ENCODE results near the gene CSMD2.

The CSMD2 gene

GRCh38 chr1:33791251-33791650, 373.8 kb downstream of the CSMD2 start:
- no peak overlapping the region for H3K27ac Mint-ChIP-seq

GRCh38 chr1:33790577-33790976, 374.5 kb downstream of the CSMD2 start:
- Mint-ChIP-seq H3K27me3 (ENCODE audit: low read depth) (no peaks in the 10 kb centered on the region), H3K36me3 (ENCODE audit: low read depth) (no peaks in the 10 kb centered on the region), H3K4me1 (ENCODE audit: low read depth) (no peaks in the 10 kb centered on the region), H3K9me3 (no peaks in the 10 kb centered on the region), H3K27ac (no peak overlapping the region), H3K4me3 (no peak overlapping the region)
- no peak for DNase-seq (ENCODE audit: low spot score)

More at GRCh38 chr1:33791251-33791650, 373.8 kb downstream of the CSMD2 start:
- Mint-ChIP-seq H3K4me3 (no peak overlapping the region), H3K9me3 (no peaks in the 10 kb centered on the region), H3K27me3 (ENCODE audit: low read depth) (no peaks in the 10 kb centered on the region), H3K4me1 (ENCODE audit: low read depth) (no peaks in the 10 kb centered on the region), H3K36me3 (ENCODE audit: low read depth) (no peaks in the 10 kb centered on the region)
- DNase-seq (ENCODE audit: low spot score), result no peak

DNA sequence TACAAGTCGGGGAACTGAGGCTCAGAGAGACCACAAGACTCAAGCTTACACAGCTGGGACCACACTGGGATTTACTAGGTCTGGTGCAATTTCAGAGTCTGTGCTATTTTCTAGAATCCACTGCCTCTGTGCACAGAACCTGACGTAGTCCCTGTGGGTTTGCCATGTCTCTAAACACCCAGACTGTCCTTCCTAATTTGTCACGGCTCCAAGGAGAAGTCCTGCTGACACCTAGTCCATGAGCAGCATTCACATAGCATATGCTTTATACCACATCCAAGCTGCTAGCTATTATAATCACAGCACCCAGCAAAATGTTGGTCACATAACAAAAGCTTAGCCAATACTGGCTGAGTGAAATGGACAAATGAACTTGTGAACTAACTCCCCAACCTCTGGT, 380.2 kb downstream of the CSMD2 start:
- no peaks in the 10 kb centered on the region for H3K9me3 Mint-ChIP-seq
- H3K27ac Mint-ChIP-seq, result no peak overlapping the region
- H3K4me1 Mint-ChIP-seq (ENCODE audit: low read depth), result no peaks in the 10 kb centered on the region
- H3K27me3 Mint-ChIP-seq (ENCODE audit: low read depth), result no peaks in the 10 kb centered on the region
- no peak overlapping the region for H3K4me3 Mint-ChIP-seq
- no peak for DNase-seq (ENCODE audit: low spot score)
- H3K36me3 Mint-ChIP-seq (ENCODE audit: low read depth), result no peaks in the 10 kb centered on the region

DNA sequence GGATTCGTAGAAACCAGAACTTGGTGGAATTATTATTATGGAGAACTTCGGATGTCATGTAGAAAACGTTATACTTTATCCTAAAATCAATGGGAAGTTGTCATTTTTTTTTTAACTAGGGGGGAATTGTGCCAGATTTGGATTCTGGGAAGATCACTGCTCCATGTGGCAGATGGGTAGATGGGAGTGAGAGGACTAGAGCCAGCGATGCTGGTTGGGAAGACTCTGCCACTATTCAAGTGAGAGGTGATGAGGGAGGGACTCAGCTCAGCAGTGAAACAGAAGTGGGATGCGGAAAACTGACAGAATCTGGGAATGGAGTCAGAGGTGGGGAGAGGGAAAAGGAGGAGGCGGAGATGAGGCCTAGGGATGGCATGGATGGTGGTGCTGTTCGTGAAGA, 382.3 kb downstream of the CSMD2 start:
- H3K36me3 Mint-ChIP-seq (ENCODE audit: low read depth), result no peaks in the 10 kb centered on the region
- H3K4me3 Mint-ChIP-seq, result no peak overlapping the region
- H3K27ac Mint-ChIP-seq, result no peak overlapping the region
- H3K9me3 Mint-ChIP-seq, result no peaks in the 10 kb centered on the region
- no peaks in the 10 kb centered on the region for H3K4me1 Mint-ChIP-seq (ENCODE audit: low read depth)
- no peaks in the 10 kb centered on the region for H3K27me3 Mint-ChIP-seq (ENCODE audit: low read depth)
- no peak for DNase-seq (ENCODE audit: low spot score)

DNA sequence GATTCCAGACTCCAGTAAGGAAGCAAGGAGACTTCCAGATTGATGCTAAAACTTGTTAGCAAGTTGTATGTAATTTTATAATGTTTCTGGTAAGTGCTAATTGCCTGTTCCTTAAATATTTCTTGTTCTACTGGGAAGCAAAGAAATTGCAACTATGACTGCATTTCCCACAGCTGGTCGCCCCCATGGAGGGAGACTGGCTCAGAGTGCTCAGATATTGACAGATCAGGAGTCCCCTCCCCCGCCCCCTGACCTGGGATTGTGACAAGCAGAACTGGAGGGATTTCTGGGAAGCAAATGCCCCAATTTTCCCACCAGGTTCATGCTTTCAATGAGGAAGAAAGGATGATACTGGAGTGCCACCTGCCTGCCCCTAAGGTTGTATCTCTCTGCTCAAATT, 383.4 kb downstream of the CSMD2 start:
- no peaks in the 10 kb centered on the region for H3K27me3 Mint-ChIP-seq (ENCODE audit: low read depth)
- no peak overlapping the region for H3K4me3 Mint-ChIP-seq
- H3K36me3 Mint-ChIP-seq (ENCODE audit: low read depth), result no peaks in the 10 kb centered on the region
- DNase-seq (ENCODE audit: low spot score), result no peak
- no peak overlapping the region for H3K27ac Mint-ChIP-seq
- no peaks in the 10 kb centered on the region for H3K4me1 Mint-ChIP-seq (ENCODE audit: low read depth)
- H3K9me3 Mint-ChIP-seq, result no peaks in the 10 kb centered on the region

DNA sequence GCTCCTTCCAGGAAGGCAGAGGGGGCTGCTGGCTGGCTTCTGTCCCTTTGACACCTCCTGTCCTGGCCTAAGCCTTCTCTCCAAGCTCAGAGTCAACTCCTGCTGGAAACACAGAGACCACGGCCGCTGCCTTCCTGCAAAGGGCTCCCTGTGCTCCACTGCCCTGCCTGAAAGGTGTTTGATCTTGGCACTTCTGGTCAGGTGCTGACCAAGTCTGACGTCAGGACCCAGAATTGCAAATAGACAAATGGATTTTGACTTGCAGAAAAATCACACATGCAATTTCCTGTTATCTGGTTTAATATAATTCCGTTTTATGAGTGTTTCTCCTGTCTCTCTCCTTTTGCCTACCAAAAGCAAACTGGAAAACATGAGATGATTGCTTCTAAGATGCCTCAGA, 387.7 kb downstream of the CSMD2 start:
- H3K27me3 Mint-ChIP-seq (ENCODE audit: low read depth), result no peaks in the 10 kb centered on the region
- H3K4me3 Mint-ChIP-seq, result no peak overlapping the region
- H3K4me1 Mint-ChIP-seq (ENCODE audit: low read depth), result no peaks in the 10 kb centered on the region
- no peak for DNase-seq (ENCODE audit: low spot score)
- no peaks in the 10 kb centered on the region for H3K36me3 Mint-ChIP-seq (ENCODE audit: low read depth)
- no peaks in the 10 kb centered on the region for H3K9me3 Mint-ChIP-seq
- H3K27ac Mint-ChIP-seq, result no peak overlapping the region

DNA sequence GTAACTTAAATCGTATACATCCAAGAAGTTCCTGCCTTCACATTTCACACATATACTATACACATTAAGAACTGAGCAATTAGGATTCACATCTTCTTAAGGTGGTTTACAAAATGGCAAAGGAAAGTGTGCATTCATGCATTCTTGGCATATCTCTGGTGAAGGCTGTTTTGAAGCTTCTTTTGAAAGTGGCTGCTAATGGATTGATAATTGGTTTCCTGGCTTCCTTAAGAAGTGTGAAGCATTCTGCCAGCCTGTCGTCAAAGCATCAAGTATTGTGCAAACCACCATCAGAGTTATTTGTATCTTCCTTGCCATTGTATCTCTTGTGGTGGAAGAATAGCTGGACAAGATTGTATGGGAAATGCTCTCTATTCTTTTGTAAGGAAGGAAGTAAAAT, 396.2 kb downstream of the CSMD2 start:
- no peaks in the 10 kb centered on the region for H3K4me1 Mint-ChIP-seq (ENCODE audit: low read depth)

GRCh38 chr1:33768106-33768505, 396.9 kb downstream of the CSMD2 start:
- Mint-ChIP-seq H3K4me1 (ENCODE audit: low read depth) (no peaks in the 10 kb centered on the region), H3K9me3 (no peaks in the 10 kb centered on the region), H3K27ac (no peak overlapping the region), H3K27me3 (ENCODE audit: low read depth) (no peaks in the 10 kb centered on the region), H3K4me3 (no peak overlapping the region), H3K36me3 (ENCODE audit: low read depth) (no peaks in the 10 kb centered on the region)
- no peak for DNase-seq (ENCODE audit: low spot score)

More for the DNA sequence above, 396.2 kb downstream of the CSMD2 start:
- Mint-ChIP-seq H3K4me3 (no peak overlapping the region), H3K36me3 (ENCODE audit: low read depth) (no peaks in the 10 kb centered on the region), H3K27me3 (ENCODE audit: low read depth) (no peaks in the 10 kb centered on the region), H3K9me3 (no peaks in the 10 kb centered on the region), H3K27ac (no peak overlapping the region)
- no peak for DNase-seq (ENCODE audit: low spot score)

- DNase-seq (ENCODE audit: low spot score), result no peak
- H3K27ac Mint-ChIP-seq, result no peak overlapping the region
- no peaks in the 10 kb centered on the region for H3K9me3 Mint-ChIP-seq
- no peaks in the 10 kb centered on the region for H3K36me3 Mint-ChIP-seq (ENCODE audit: low read depth)
- no peaks in the 10 kb centered on the region for H3K27me3 Mint-ChIP-seq (ENCODE audit: low read depth)
- H3K4me3 Mint-ChIP-seq, result no peak overlapping the region
- no peaks in the 10 kb centered on the region for H3K4me1 Mint-ChIP-seq (ENCODE audit: low read depth)
Observed at GRCh38 chr1:33764149-33764548, 400.9 kb downstream of the CSMD2 start.

GRCh38 chr1:33763406-33763805, 401.6 kb downstream of the CSMD2 start:
- Mint-ChIP-seq H3K27ac (no peak overlapping the region), H3K9me3 (no peaks in the 10 kb centered on the region), H3K36me3 (ENCODE audit: low read depth) (no peaks in the 10 kb centered on the region), H3K4me3 (no peak overlapping the region), H3K27me3 (ENCODE audit: low read depth) (no peaks in the 10 kb centered on the region), H3K4me1 (ENCODE audit: low read depth) (no peaks in the 10 kb centered on the region)
- no peak for DNase-seq (ENCODE audit: low spot score)

GRCh38 chr1:33762962-33763361, 402.1 kb downstream of the CSMD2 start:
- Mint-ChIP-seq H3K27ac (no peak overlapping the region), H3K4me1 (ENCODE audit: low read depth) (no peaks in the 10 kb centered on the region), H3K9me3 (no peaks in the 10 kb centered on the region), H3K4me3 (no peak overlapping the region), H3K36me3 (ENCODE audit: low read depth) (no peaks in the 10 kb centered on the region), H3K27me3 (ENCODE audit: low read depth) (no peaks in the 10 kb centered on the region)
- DNase-seq (ENCODE audit: low spot score), result no peak

- Mint-ChIP-seq H3K4me3 (no peak overlapping the region), H3K9me3 (no peaks in the 10 kb centered on the region), H3K4me1 (ENCODE audit: low read depth) (no peaks in the 10 kb centered on the region), H3K36me3 (ENCODE audit: low read depth) (no peaks in the 10 kb centered on the region), H3K27me3 (ENCODE audit: low read depth) (no peaks in the 10 kb centered on the region), H3K27ac (no peak overlapping the region)
- DNase-seq (ENCODE audit: low spot score), result no peak
Observed at GRCh38 chr1:33762109-33762830, 402.8 kb downstream of the CSMD2 start.

DNA sequence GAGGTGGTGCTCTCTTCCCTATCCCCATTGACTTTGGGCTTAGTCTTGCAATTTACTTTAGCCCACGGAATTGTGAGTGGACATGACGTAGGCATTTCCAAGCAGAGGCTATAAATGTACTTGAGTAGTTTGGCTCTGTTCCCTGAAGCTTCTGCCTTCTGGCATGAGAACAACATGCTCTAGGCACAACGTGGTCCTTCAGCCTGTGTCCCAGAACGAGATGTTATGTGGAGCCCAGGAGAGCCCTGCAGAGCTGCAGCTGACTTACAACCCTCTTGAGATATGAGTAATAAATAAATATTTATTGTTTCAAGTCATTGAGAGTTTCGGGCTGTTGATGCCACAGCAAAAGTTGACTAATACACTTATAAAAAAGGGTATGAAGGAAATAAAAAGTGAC, 406.3 kb downstream of the CSMD2 start:
- Mint-ChIP-seq H3K9me3 (no peaks in the 10 kb centered on the region), H3K27me3 (ENCODE audit: low read depth) (no peaks in the 10 kb centered on the region), H3K27ac (no peak overlapping the region), H3K4me1 (ENCODE audit: low read depth) (no peaks in the 10 kb centered on the region), H3K4me3 (no peak overlapping the region), H3K36me3 (ENCODE audit: low read depth) (no peaks in the 10 kb centered on the region)
- no peak for DNase-seq (ENCODE audit: low spot score)

GRCh38 chr1:33753087-33753856, 411.8 kb downstream of the CSMD2 start:
- peaks cover 7% of the 10 kb centered on the region for H3K9me3 Mint-ChIP-seq
- no peaks in the 10 kb centered on the region for H3K36me3 Mint-ChIP-seq (ENCODE audit: low read depth)
- DNase-seq (ENCODE audit: low spot score), result no peak
- H3K4me3 Mint-ChIP-seq, result no peak overlapping the region
- no peaks in the 10 kb centered on the region for H3K4me1 Mint-ChIP-seq (ENCODE audit: low read depth)
- H3K27ac Mint-ChIP-seq, result no peak overlapping the region
- H3K27me3 Mint-ChIP-seq (ENCODE audit: low read depth), result no peaks in the 10 kb centered on the region

Measured in T-helper 2 cell treated with Interferon-gamma antibody and Interleukin-4, amounts not matched to agents 5 μg/mL and 100 μg/mL, for 36 hours (primary cell).